ENCODE data around the gene EML1.

DNA sequence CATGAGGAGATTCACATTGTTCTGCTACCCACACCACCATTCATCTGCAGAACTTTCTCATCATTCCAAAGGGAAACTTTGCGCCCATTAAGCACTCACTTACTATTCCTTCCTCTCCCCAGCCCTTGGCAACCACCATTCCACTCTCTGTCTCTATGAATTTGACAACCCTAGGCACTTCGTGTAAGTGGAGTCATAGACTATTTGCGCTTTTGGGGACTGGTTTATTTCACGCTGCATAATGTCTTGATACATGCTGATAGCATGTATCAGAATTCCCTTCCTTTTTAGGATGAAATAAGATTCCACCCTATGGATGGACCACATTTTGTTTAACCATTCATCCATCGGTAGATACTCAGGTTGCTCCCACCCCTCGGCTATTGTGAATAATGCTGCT lies 4.5 kb upstream of the EML1 start:
- TF ChIP-seq, protein P1, sequence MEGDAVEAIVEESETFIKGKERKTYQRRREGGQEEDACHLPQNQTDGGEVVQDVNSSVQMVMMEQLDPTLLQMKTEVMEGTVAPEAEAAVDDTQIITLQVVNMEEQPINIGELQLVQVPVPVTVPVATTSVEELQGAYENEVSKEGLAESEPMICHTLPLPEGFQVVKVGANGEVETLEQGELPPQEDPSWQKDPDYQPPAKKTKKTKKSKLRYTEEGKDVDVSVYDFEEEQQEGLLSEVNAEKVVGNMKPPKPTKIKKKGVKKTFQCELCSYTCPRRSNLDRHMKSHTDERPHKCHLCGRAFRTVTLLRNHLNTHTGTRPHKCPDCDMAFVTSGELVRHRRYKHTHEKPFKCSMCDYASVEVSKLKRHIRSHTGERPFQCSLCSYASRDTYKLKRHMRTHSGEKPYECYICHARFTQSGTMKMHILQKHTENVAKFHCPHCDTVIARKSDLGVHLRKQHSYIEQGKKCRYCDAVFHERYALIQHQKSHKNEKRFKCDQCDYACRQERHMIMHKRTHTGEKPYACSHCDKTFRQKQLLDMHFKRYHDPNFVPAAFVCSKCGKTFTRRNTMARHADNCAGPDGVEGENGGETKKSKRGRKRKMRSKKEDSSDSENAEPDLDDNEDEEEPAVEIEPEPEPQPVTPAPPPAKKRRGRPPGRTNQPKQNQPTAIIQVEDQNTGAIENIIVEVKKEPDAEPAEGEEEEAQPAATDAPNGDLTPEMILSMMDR (IDR thresholded peaks at IDR 0.05): no peak
- TF ChIP-seq EP300 (IDR thresholded peaks at IDR 0.05): peak in 1 of 4 donors; percentile 24
